HCEC 1CT (cell line): ENCODE data around the gene GNL3.

ENCODE experiments used
- DNase-seq: peaks from one replicate; pipeline ENCODE4 v3.0.0-alpha.2; 2017

Gene GNL3

GRCh38 chr3:52689151-52689550 is 3.3 kb downstream of the GNL3 start:
- DNase-seq: no peak

GRCh38 chr3:52690560-52690959 is 4.7 kb downstream of the GNL3 start:
- DNase-seq: no peak

GRCh38 chr3:52693071-52693470 is 7.2 kb downstream of the GNL3 start:
- no peak for DNase-seq

- no peak for DNase-seq
These were observed 8.8 kb downstream of the GNL3 start for GRCh38 chr3:52694528-52695189.

GRCh38 chr3:52695798-52696671 is 10.2 kb downstream of the GNL3 start:
- DNase-seq: no peak

GRCh38 chr3:52696830-52697631 is 11.2 kb downstream of the GNL3 start:
- no peak for DNase-seq

- DNase-seq: no peak
These were observed 11.8 kb downstream of the GNL3 start for GRCh38 chr3:52697632-52697965.

- no peak for DNase-seq
These were observed 17.5 kb downstream of the GNL3 start for GRCh38 chr3:52703341-52703740.

GRCh38 chr3:52704611-52705437 is 19.0 kb downstream of the GNL3 start:
- DNase-seq: peak; percentile 31

- DNase-seq: no peak
These were observed 19.5 kb downstream of the GNL3 start for GRCh38 chr3:52705438-52705687.

- peak; percentile 89 for DNase-seq
These were observed 20.2 kb downstream of the GNL3 start, which contains the start of the genes GLT8D1 and SPCS1 for GRCh38 chr3:52705688-52706686. GLT8D1 (minus strand) TSS chr3:52705791; CDS start chr3:52700460, 5,331 bp downstream. SPCS1 (plus strand) TSS chr3:52706106; CDS start chr3:52706247, 141 bp downstream.

GRCh38 chr3:52707585-52707984 is 21.8 kb downstream of the GNL3 start:
- DNase-seq: no peak

- DNase-seq: no peak
These were observed 24.7 kb downstream of the GNL3 start for GRCh38 chr3:52710512-52710911.

- no peak for DNase-seq
These were observed 26.7 kb downstream of the GNL3 start for GRCh38 chr3:52712291-52713212.

- no peak for DNase-seq
These were observed 28.8 kb downstream of the GNL3 start for GRCh38 chr3:52714335-52715302.

GRCh38 chr3:52715714-52716305 is 30.0 kb downstream of the GNL3 start:
- DNase-seq: no peak

GRCh38 chr3:52719618-52720017 is 33.8 kb downstream of the GNL3 start:
- no peak for DNase-seq

GRCh38 chr3:52721002-52721729 is 35.3 kb downstream of the GNL3 start:
- no peak for DNase-seq
